ENCODE results near the gene TM4SF5.

The TM4SF5 gene

GRCh38 chr17:4772235-4772613 is 538 bp downstream of the TM4SF5 start:
- no peaks in the 10 kb centered on the region for H3K36me3 Mint-ChIP-seq
- H3K9me3 Mint-ChIP-seq, result no peaks in the 10 kb centered on the region
- no peak overlapping the region for H3K27ac Mint-ChIP-seq
- H3K27me3 Mint-ChIP-seq, result no peaks in the 10 kb centered on the region
- H3K4me1 Mint-ChIP-seq, result peaks cover 5% of the 10 kb centered on the region
- H3K4me3 Mint-ChIP-seq, result no peak overlapping the region

GRCh38 chr17:4777969-4778760 is 6.5 kb downstream of the TM4SF5 start:
- H3K4me3 Mint-ChIP-seq, result no peak overlapping the region
- H3K4me1 Mint-ChIP-seq, result no peaks in the 10 kb centered on the region
- H3K9me3 Mint-ChIP-seq, result no peaks in the 10 kb centered on the region
- peaks cover 16% of the 10 kb centered on the region for H3K27me3 Mint-ChIP-seq
- H3K36me3 Mint-ChIP-seq, result no peaks in the 10 kb centered on the region
- no peak overlapping the region for H3K27ac Mint-ChIP-seq

- H3K4me3 Mint-ChIP-seq, result no peak overlapping the region
- H3K9me3 Mint-ChIP-seq, result no peaks in the 10 kb centered on the region
- H3K36me3 Mint-ChIP-seq, result no peaks in the 10 kb centered on the region
- H3K4me1 Mint-ChIP-seq, result peaks cover 3% of the 10 kb centered on the region
- H3K27ac Mint-ChIP-seq, result no peak overlapping the region
- H3K27me3 Mint-ChIP-seq, result peaks cover 23% of the 10 kb centered on the region
Measured at GRCh38 chr17:4780325-4780955, 8.8 kb downstream of the TM4SF5 start.

- Mint-ChIP-seq H3K27ac (no peak overlapping the region), H3K9me3 (no peaks in the 10 kb centered on the region), H3K36me3 (no peaks in the 10 kb centered on the region), H3K4me3 (no peak overlapping the region), H3K27me3 (peaks cover 32% of the 10 kb centered on the region), H3K4me1 (peaks cover 14% of the 10 kb centered on the region)
Measured at GRCh38 chr17:4782652-4783051, 11.0 kb downstream of the TM4SF5 start.

GRCh38 chr17:4785311-4786105 is 13.8 kb downstream of the TM4SF5 start:
- Mint-ChIP-seq H3K36me3 (no peaks in the 10 kb centered on the region), H3K27me3 (peaks cover 32% of the 10 kb centered on the region), H3K27ac (no peak overlapping the region), H3K4me1 (peaks cover 17% of the 10 kb centered on the region), H3K4me3 (peak overlapping the region; percentile 26), H3K9me3 (no peaks in the 10 kb centered on the region)

- Mint-ChIP-seq H3K4me3 (peak within 1 kb of the TSS; percentile 26), H3K27me3 (peaks cover 28% of the 10 kb centered on the region), H3K27ac (no peak within 1 kb of the TSS), H3K9me3 (no peaks in the 10 kb centered on the region), H3K36me3 (no peaks in the 10 kb centered on the region), H3K4me1 (peaks cover 21% of the 10 kb centered on the region)
Measured at GRCh38 chr17:4786106-4786511, 14.4 kb downstream of the TM4SF5 start, which contains the start of gene VMO1. Gene VMO1 (minus strand): TSS chr17:4786364. CDS start chr17:4786352, 12 bp downstream.

- Mint-ChIP-seq H3K9me3 (no peaks in the 10 kb centered on the region), H3K27ac (no peak overlapping the region), H3K4me1 (peaks cover 21% of the 10 kb centered on the region), H3K36me3 (no peaks in the 10 kb centered on the region), H3K4me3 (no peak overlapping the region), H3K27me3 (peaks cover 28% of the 10 kb centered on the region)
Measured at GRCh38 chr17:4786516-4786915, 14.8 kb downstream of the TM4SF5 start.

GRCh38 chr17:4788159-4788806 is 16.6 kb downstream of the TM4SF5 start:
- Mint-ChIP-seq H3K4me1 (peaks cover 21% of the 10 kb centered on the region), H3K9me3 (no peaks in the 10 kb centered on the region), H3K36me3 (no peaks in the 10 kb centered on the region), H3K27ac (no peak overlapping the region), H3K27me3 (peaks cover 20% of the 10 kb centered on the region), H3K4me3 (peak overlapping the region; percentile 63)

GRCh38 chr17:4788807-4789700 is 17.4 kb downstream of the TM4SF5 start, which contains the start of gene GLTPD2:
Gene GLTPD2 (plus strand): TSS chr17:4788964. CDS start chr17:4789012, 48 bp downstream.
- H3K27ac Mint-ChIP-seq, result peak within 1 kb of the TSS; percentile 6
- no peaks in the 10 kb centered on the region for H3K9me3 Mint-ChIP-seq
- H3K36me3 Mint-ChIP-seq, result no peaks in the 10 kb centered on the region
- peaks cover 21% of the 10 kb centered on the region for H3K4me1 Mint-ChIP-seq
- peak within 1 kb of the TSS; percentile 76 for H3K4me3 Mint-ChIP-seq
- peaks cover 16% of the 10 kb centered on the region for H3K27me3 Mint-ChIP-seq

DNA sequence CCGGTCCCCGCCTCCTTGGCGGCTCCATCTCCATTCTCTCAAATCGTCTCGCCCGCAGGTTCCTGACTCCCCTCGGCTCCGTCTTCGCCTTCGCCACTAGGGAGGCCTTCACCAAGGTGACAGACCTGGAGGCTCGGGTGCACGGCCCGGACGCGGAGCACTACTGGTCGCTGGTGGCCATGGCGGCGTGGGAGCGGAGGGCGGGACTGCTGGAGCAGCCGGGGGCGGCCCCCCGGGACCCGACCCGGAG is 17.9 kb downstream of the TM4SF5 start:
- no peaks in the 10 kb centered on the region for H3K36me3 Mint-ChIP-seq
- peaks cover 21% of the 10 kb centered on the region for H3K4me1 Mint-ChIP-seq
- peak overlapping the region; percentile 6 for H3K27ac Mint-ChIP-seq
- peak overlapping the region; percentile 76 for H3K4me3 Mint-ChIP-seq
- no peaks in the 10 kb centered on the region for H3K9me3 Mint-ChIP-seq
- peaks cover 15% of the 10 kb centered on the region for H3K27me3 Mint-ChIP-seq

- no peaks in the 10 kb centered on the region for H3K9me3 Mint-ChIP-seq
- peaks cover 21% of the 10 kb centered on the region for H3K4me1 Mint-ChIP-seq
- peak overlapping the region; percentile 95 for H3K27ac Mint-ChIP-seq
- peaks cover 14% of the 10 kb centered on the region for H3K27me3 Mint-ChIP-seq
- no peaks in the 10 kb centered on the region for H3K36me3 Mint-ChIP-seq
- peak overlapping the region; percentile 90 for H3K4me3 Mint-ChIP-seq
Measured at GRCh38 chr17:4789951-4790704, 18.4 kb downstream of the TM4SF5 start.

- Mint-ChIP-seq H3K4me1 (peaks cover 17% of the 10 kb centered on the region), H3K27ac (peak overlapping the region; percentile 95), H3K4me3 (peak overlapping the region; percentile 90), H3K9me3 (no peaks in the 10 kb centered on the region), H3K27me3 (peaks cover 13% of the 10 kb centered on the region), H3K36me3 (no peaks in the 10 kb centered on the region)
Measured at GRCh38 chr17:4790705-4791088, 19.0 kb downstream of the TM4SF5 start.

- H3K4me1 Mint-ChIP-seq, result peaks cover 18% of the 10 kb centered on the region
- H3K36me3 Mint-ChIP-seq, result peaks cover 2% of the 10 kb centered on the region
- no peaks in the 10 kb centered on the region for H3K9me3 Mint-ChIP-seq
- H3K27ac Mint-ChIP-seq, result peak overlapping the region; percentile 66
- H3K4me3 Mint-ChIP-seq, result no peak overlapping the region
- H3K27me3 Mint-ChIP-seq, result no peaks in the 10 kb centered on the region
Measured at GRCh38 chr17:4795168-4795567, 23.5 kb downstream of the TM4SF5 start.

- Mint-ChIP-seq H3K27me3 (no peaks in the 10 kb centered on the region), H3K36me3 (peaks cover 2% of the 10 kb centered on the region), H3K4me1 (peaks cover 11% of the 10 kb centered on the region), H3K9me3 (no peaks in the 10 kb centered on the region), H3K27ac (peak overlapping the region; percentile 99), H3K4me3 (peak overlapping the region; percentile 100)
Measured at GRCh38 chr17:4796552-4796920, 24.9 kb downstream of the TM4SF5 start.
